Measurements from ENCODE around the gene B4GALT3. TPM values are rescaled to one million over a fixed set of nuclear protein-coding genes. Genes with fewer than 3 reads are reported as not detected.

The B4GALT3 gene
- polyA plus RNA-seq, 1 experiment, result 21.8 TPM

DNA sequence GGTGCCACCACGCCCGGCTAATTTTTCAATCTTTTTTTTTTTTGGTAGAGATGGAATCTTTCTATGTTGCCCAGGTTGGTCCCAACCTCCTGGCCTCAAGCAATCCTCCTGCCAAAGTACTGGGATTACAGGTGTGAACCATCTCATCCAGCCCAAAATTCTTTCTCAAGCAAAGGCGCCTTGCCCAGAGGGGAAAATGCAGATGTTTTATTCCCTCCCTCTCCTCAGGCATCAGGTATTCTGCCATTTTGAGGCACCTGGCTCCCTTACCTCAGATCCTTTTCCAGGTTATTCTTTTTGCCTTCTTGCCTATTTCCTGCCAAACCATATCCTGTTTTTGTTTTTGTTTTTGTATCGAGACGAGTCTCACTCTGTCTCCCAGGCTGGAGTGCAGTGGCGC is 11.1 kb upstream of the B4GALT3 start:
- no peaks in the 10 kb centered on the region for H3K27me3 ChIP-seq (ENCODE audit: control insufficient read depth, insufficient read depth, low read length)
- TF ChIP-seq, protein P1, sequence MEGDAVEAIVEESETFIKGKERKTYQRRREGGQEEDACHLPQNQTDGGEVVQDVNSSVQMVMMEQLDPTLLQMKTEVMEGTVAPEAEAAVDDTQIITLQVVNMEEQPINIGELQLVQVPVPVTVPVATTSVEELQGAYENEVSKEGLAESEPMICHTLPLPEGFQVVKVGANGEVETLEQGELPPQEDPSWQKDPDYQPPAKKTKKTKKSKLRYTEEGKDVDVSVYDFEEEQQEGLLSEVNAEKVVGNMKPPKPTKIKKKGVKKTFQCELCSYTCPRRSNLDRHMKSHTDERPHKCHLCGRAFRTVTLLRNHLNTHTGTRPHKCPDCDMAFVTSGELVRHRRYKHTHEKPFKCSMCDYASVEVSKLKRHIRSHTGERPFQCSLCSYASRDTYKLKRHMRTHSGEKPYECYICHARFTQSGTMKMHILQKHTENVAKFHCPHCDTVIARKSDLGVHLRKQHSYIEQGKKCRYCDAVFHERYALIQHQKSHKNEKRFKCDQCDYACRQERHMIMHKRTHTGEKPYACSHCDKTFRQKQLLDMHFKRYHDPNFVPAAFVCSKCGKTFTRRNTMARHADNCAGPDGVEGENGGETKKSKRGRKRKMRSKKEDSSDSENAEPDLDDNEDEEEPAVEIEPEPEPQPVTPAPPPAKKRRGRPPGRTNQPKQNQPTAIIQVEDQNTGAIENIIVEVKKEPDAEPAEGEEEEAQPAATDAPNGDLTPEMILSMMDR (IDR thresholded peaks at IDR 0.05; ENCODE audit: low read depth, low read length), result no peak
- H3K4me3 ChIP-seq (ENCODE audit: low read depth, low read length), result no peak overlapping the region
- CTCF ChIA-PET, result interaction anchor here (2.1 kb wide), 1 partner anchor 37 kb away, joined by 5 read pairs; the partner anchor contains the start of gene TOMM40L
- H3K27ac ChIP-seq (ENCODE audit: low read depth, low read length), result no peak overlapping the region
- POLR2A ChIA-PET, result no interaction called here
- DNase-seq (ENCODE audit: low read depth, low spot score), result no peak
- H3K9me3 ChIP-seq (ENCODE audit: control insufficient read depth, insufficient read depth, low read length), result no peaks in the 10 kb centered on the region

DNA sequence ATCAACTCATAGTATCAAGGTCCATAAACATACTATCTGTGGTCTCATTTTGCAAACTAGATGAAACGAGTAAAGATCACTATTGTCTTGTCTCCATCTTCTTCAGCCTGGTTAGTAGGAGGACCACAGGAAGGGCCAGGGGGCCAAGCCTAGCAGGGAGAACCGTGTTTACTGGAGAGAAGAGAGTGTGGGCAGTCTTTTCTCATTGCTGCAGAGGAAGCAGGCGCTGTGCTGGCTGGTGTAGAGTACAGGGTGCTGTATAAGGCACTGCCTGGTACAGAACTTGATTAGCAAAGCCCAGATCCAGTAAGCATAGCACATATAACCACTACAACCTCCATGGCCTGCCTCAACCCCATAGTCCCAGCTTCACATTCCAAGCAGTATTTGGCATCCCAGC is 10.0 kb upstream of the B4GALT3 start:
- POLR2A ChIA-PET, result no interaction called here
- Histone ChIP-seq H3K27ac (ENCODE audit: low read depth, low read length) (no peak overlapping the region), H3K27me3 (ENCODE audit: control insufficient read depth, insufficient read depth, low read length) (no peaks in the 10 kb centered on the region), H3K9me3 (ENCODE audit: control insufficient read depth, insufficient read depth, low read length) (no peaks in the 10 kb centered on the region), H3K4me3 (ENCODE audit: low read depth, low read length) (no peak overlapping the region)
- TF ChIP-seq, protein P1 (IDR thresholded peaks at IDR 0.05; ENCODE audit: low read depth, low read length), result no peak
- CTCF ChIA-PET, result interaction anchor here (2.0 kb wide), 1 partner anchor 38 kb away, joined by 7 read pairs; the partner anchor contains the start of gene TOMM40L
- no peak for DNase-seq (ENCODE audit: low read depth, low spot score)

DNA sequence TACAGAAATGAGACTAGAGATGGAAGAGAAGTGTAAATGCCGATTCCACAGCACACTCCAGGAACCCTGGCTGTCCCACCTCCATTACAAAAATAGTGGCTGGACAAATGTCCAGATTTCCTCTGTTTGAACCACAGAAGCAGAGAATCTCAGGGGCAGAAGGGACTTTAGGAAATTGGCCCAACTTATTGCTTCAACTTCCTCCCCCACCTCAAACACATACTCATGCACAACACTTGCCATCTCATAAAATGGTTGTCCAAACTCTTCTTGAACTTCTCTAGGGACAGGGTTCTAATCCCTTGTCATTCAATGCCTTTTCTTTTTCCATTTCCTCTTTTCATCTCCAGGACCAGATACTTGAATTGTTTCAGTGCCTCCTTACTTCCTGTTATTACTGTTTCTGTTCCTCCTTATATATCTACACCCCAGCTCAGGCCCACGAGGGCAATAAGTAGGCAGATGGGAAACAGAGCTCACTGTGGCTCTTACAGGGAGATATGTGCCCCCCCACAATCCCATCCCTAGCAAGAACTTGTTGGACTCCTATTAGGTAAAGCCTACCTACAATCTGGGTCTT is 8.5 kb upstream of the B4GALT3 start:
- no peaks in the 10 kb centered on the region for H3K27me3 ChIP-seq (ENCODE audit: control insufficient read depth, insufficient read depth, low read length)
- no peak overlapping the region for H3K27ac ChIP-seq (ENCODE audit: low read depth, low read length)
- TF ChIP-seq, protein P1 (IDR thresholded peaks at IDR 0.05; ENCODE audit: low read depth, low read length), result no peak
- DNase-seq (ENCODE audit: low read depth, low spot score), result no peak
- CTCF ChIA-PET, result interaction anchor here (2.0 kb wide), 1 partner anchor 40 kb away, joined by 7 read pairs; the partner anchor contains the start of gene TOMM40L
- H3K9me3 ChIP-seq (ENCODE audit: control insufficient read depth, insufficient read depth, low read length), result no peaks in the 10 kb centered on the region
- no peak overlapping the region for H3K4me3 ChIP-seq (ENCODE audit: low read depth, low read length)
- POLR2A ChIA-PET, result interaction anchor here (0.6 kb wide), 1 partner anchor 128 kb away, joined by 5 read pairs; the partner anchor contains the start of gene SDHC

DNA sequence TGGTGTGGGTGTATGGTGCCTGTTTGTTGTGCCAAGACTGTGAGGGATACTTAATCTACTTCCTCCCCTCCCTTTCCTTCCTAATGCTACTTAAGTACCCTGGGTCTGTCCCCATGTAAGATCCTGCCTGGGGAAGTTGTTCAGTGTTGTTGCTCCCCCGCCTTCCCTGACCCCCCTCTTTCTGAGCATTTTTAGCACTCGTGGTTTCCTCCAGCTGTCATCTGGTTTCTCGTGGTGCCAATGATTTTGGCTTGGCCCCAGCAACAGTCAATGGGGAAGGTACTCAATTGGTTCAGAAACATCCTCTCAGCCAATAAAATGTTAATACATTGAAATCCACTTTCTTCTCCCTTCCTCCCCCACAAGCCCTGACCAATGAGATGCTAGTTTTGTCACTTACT is 8.0 kb upstream of the B4GALT3 start:
- no peaks in the 10 kb centered on the region for H3K27me3 ChIP-seq (ENCODE audit: control insufficient read depth, insufficient read depth, low read length)
- CTCF ChIA-PET, result interaction anchor here (2.0 kb wide), 1 partner anchor 40 kb away, joined by 7 read pairs; the partner anchor contains the start of gene TOMM40L
- H3K9me3 ChIP-seq (ENCODE audit: control insufficient read depth, insufficient read depth, low read length), result no peaks in the 10 kb centered on the region
- TF ChIP-seq, protein P1 (IDR thresholded peaks at IDR 0.05; ENCODE audit: low read depth, low read length), result no peak
- H3K4me3 ChIP-seq (ENCODE audit: low read depth, low read length), result no peak overlapping the region
- no peak for DNase-seq (ENCODE audit: low read depth, low spot score)
- POLR2A ChIA-PET, result interaction anchor here (0.6 kb wide), 1 partner anchor 129 kb away, joined by 5 read pairs; the partner anchor contains the start of gene SDHC
- H3K27ac ChIP-seq (ENCODE audit: low read depth, low read length), result no peak overlapping the region

DNA sequence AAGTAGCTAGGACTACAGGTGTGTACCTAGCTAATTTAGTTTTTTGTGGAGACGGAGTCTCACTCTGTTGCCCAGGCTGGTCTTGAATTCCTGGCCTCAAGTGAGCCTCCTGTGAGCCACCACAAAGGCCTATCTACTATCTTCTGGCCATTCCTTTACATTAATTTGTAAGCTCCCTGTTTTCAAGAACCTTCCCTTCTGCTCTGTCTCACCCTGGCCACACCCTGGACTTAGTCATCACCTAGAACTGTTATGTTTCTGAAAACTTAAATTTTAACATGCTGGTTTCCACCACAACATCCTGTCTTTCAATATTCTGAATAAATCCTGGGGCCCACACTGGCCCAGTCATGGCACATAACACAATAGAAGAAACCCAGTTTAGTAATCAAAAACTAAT is 4.9 kb upstream of the B4GALT3 start:
- no peak for DNase-seq (ENCODE audit: low read depth, low spot score)
- H3K27ac ChIP-seq (ENCODE audit: low read depth, low read length), result no peak overlapping the region
- TF ChIP-seq, protein P1 (IDR thresholded peaks at IDR 0.05; ENCODE audit: low read depth, low read length), result no peak
- H3K27me3 ChIP-seq (ENCODE audit: control insufficient read depth, insufficient read depth, low read length), result no peaks in the 10 kb centered on the region
- no peaks in the 10 kb centered on the region for H3K9me3 ChIP-seq (ENCODE audit: control insufficient read depth, insufficient read depth, low read length)
- CTCF ChIA-PET, result interaction anchor here (1.3 to 5.3 kb wide), 7 partner anchors 10 to 200 kb away, joined by 4 to 42 read pairs (median 8); partner anchors contain the start of genes ADAMTS4, PPOX and TOMM40L
- H3K4me3 ChIP-seq (ENCODE audit: low read depth, low read length), result no peak overlapping the region
- POLR2A ChIA-PET, result interaction anchor here (1.0 kb wide), 1 partner anchor 20 kb away, joined by 3 read pairs; the partner anchor contains the start of gene NDUFS2
